HS-5 (cell line): ENCODE measurements around the gene ELF1.

Experiments used
- DNase-seq: peaks from one replicate; pipeline ENCODE4 v3.0.0-alpha.2; 2012; ENCODE audit warnings: low read depth

ELF1 gene

GRCh38 chr13:41006978-41007743 is 12.0 kb downstream of the ELF1 start:
- DNase-seq, result no peak

- DNase-seq, result no peak
Observed at GRCh38 chr13:41006306-41006705, 12.8 kb downstream of the ELF1 start.

GRCh38 chr13:41005704-41006103 is 13.4 kb downstream of the ELF1 start:
- DNase-seq, result no peak

GRCh38 chr13:41004875-41005693 is 14.0 kb downstream of the ELF1 start:
- no peak for DNase-seq

GRCh38 chr13:41002606-41003005 is 16.5 kb downstream of the ELF1 start:
- no peak for DNase-seq

GRCh38 chr13:41001695-41002094 is 17.4 kb downstream of the ELF1 start:
- no peak for DNase-seq

GRCh38 chr13:40999416-40999815 is 19.7 kb downstream of the ELF1 start:
- no peak for DNase-seq

GRCh38 chr13:40996426-40997092 is 22.6 kb downstream of the ELF1 start:
- no peak for DNase-seq

- DNase-seq, result no peak
Observed at GRCh38 chr13:40995997-40996396, 23.1 kb downstream of the ELF1 start.

- DNase-seq, result no peak
Observed at GRCh38 chr13:40994581-40995230, 24.4 kb downstream of the ELF1 start.

GRCh38 chr13:40993987-40994386 is 25.1 kb downstream of the ELF1 start:
- DNase-seq, result no peak

- DNase-seq, result no peak
Observed at GRCh38 chr13:40992678-40993518, 26.2 kb downstream of the ELF1 start.

- no peak for DNase-seq
Observed at GRCh38 chr13:40987606-40988280, 31.4 kb downstream of the ELF1 start.

- DNase-seq, result no peak
Observed at GRCh38 chr13:40986101-40986856, 32.8 kb downstream of the ELF1 start.

- DNase-seq, result no peak
Observed at GRCh38 chr13:40985381-40986100, 33.6 kb downstream of the ELF1 start.

GRCh38 chr13:40984668-40985366 is 34.3 kb downstream of the ELF1 start:
- DNase-seq, result no peak

- DNase-seq, result no peak
Observed at GRCh38 chr13:40983725-40984667, 35.1 kb downstream of the ELF1 start.

- DNase-seq, result no peak
Observed at GRCh38 chr13:40983259-40983658, 35.9 kb downstream of the ELF1 start.
